ENCODE results near the gene RIPOR1. TPM values are rescaled to one million over a fixed set of nuclear protein-coding genes. Genes with fewer than 3 reads are reported as not detected.

Gene RIPOR1
- polyA plus RNA-seq, 1 donor, result 18.9 TPM

DNA sequence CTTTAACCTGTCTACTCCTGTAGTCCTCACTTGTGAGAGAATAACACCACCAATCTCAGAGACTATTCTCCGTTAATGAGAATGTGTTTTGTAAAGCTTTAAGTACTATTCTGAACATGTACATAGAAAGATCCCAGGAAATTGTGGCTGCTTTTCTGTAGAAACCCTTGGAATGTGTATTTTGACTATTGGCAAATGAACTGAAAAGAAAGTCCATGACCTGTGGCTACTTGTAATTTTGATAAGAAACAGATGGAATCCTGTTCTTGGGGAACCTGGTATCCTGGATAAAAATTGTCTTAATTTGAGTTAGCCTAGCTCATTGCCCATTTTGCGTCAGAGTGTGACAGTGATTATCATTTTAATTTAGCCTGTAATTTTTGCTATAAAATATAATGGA is 42.8 kb downstream of the RIPOR1 start:
- Histone ChIP-seq H3K36me3 (ENCODE audit: control insufficient read depth, insufficient read depth, low read length) (peaks cover 32% of the 10 kb centered on the region), H3K27ac (ENCODE audit: low read length) (no peak overlapping the region), H3K27me3 (ENCODE audit: control insufficient read depth, insufficient read depth, low read length) (no peaks in the 10 kb centered on the region), H3K9me3 (ENCODE audit: control insufficient read depth, low read depth, low read length) (no peaks in the 10 kb centered on the region), H3K4me1 (ENCODE audit: control insufficient read depth, insufficient read depth, low read length) (no peaks in the 10 kb centered on the region), H3K4me3 (ENCODE audit: low read length) (no peak overlapping the region)
- no CpG with 5 or more reads among the region's 2 CpGs for whole genome bisulfite sequencing (ENCODE audit: insufficient coverage, low lambda C conversion rate)
- no peak for DNase-seq

DNA sequence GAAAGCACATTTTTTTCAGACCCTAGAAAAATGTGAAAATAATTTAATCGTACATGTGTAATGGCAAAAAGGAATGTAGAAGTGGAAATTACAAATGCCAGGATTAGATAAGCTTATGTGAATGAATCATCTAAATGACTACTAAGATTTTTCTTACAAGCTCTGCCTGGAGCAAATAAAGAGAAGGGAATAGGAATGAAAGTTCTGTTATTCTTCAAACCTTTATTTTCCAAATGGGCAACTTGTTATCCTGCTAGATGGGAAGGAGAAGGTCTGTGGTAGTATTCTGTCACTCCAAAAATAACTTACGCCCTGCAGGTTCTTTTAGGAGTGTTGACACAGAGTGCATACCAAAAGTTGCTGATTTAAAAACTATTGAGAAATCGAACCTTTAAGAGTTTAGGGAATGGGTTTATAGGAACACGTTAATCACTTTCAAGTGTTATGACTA is 43.4 kb downstream of the RIPOR1 start:
- 93% methylated on average over 2 of the region's 4 CpGs for WGBS (ENCODE audit: insufficient coverage, low lambda C conversion rate)
- H3K4me3 ChIP-seq (ENCODE audit: low read length), result no peak overlapping the region
- no peaks in the 10 kb centered on the region for H3K9me3 ChIP-seq (ENCODE audit: control insufficient read depth, low read depth, low read length)
- H3K4me1 ChIP-seq (ENCODE audit: control insufficient read depth, insufficient read depth, low read length), result no peaks in the 10 kb centered on the region
- H3K27ac ChIP-seq (ENCODE audit: low read length), result no peak overlapping the region
- peaks cover 32% of the 10 kb centered on the region for H3K36me3 ChIP-seq (ENCODE audit: control insufficient read depth, insufficient read depth, low read length)
- no peaks in the 10 kb centered on the region for H3K27me3 ChIP-seq (ENCODE audit: control insufficient read depth, insufficient read depth, low read length)
- DNase-seq, result no peak

DNA sequence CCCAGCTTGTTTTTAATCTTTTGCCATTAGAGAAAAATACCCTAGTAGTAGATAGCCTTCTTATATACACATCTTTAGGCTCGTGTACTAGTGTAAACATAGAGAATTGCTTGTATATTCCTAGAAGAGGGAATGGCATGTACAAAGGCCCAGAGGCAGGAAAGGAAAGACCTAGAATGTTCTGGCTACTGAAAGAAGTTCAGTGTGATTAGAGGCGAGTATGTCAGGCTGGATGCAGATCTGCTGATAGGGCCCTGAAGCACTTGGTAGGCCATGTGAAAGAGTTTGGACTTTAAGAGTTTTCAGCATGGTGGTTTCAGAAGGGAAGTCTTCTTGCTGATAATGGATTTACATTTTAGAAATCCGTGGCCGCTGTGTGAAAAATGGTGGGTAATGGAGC is 51.1 kb downstream of the RIPOR1 start:
- no peak for DNase-seq
- Histone ChIP-seq H3K4me3 (ENCODE audit: low read length) (no peak overlapping the region), H3K9me3 (ENCODE audit: control insufficient read depth, low read depth, low read length) (no peaks in the 10 kb centered on the region), H3K27me3 (ENCODE audit: control insufficient read depth, insufficient read depth, low read length) (no peaks in the 10 kb centered on the region), H3K27ac (ENCODE audit: low read length) (no peak overlapping the region), H3K36me3 (ENCODE audit: control insufficient read depth, insufficient read depth, low read length) (peaks cover 15% of the 10 kb centered on the region), H3K4me1 (ENCODE audit: control insufficient read depth, insufficient read depth, low read length) (no peaks in the 10 kb centered on the region)
- 100% methylated on average over 2 of the region's 4 CpGs for WGBS (ENCODE audit: insufficient coverage, low lambda C conversion rate)

DNA sequence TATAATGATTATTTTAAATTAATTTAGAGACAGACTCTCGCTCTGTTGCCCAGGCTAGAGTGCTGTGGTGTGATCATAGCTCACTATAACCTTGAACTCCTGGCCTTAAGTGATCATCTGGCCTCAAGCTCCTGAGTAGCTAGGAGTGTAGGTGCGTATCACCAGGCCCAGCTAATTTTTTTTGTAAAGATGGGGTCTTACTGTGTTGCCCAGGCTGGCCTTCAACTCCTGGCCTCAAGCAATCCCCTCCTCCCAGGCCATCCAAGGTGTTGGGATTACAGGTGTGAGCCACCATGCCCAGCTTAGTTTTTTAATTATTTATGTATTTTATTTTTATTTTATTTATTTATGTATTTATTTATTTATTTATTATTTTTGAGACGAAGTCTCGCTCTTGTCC is 51.6 kb downstream of the RIPOR1 start:
- no peaks in the 10 kb centered on the region for H3K27me3 ChIP-seq (ENCODE audit: control insufficient read depth, insufficient read depth, low read length)
- 100% methylated on average over 2 of the region's 4 CpGs for WGBS (ENCODE audit: insufficient coverage, low lambda C conversion rate)
- peaks cover 10% of the 10 kb centered on the region for H3K36me3 ChIP-seq (ENCODE audit: control insufficient read depth, insufficient read depth, low read length)
- H3K9me3 ChIP-seq (ENCODE audit: control insufficient read depth, low read depth, low read length), result no peaks in the 10 kb centered on the region
- no peaks in the 10 kb centered on the region for H3K4me1 ChIP-seq (ENCODE audit: control insufficient read depth, insufficient read depth, low read length)
- DNase-seq, result no peak
- H3K27ac ChIP-seq (ENCODE audit: low read length), result no peak overlapping the region
- H3K4me3 ChIP-seq (ENCODE audit: low read length), result no peak overlapping the region

DNA sequence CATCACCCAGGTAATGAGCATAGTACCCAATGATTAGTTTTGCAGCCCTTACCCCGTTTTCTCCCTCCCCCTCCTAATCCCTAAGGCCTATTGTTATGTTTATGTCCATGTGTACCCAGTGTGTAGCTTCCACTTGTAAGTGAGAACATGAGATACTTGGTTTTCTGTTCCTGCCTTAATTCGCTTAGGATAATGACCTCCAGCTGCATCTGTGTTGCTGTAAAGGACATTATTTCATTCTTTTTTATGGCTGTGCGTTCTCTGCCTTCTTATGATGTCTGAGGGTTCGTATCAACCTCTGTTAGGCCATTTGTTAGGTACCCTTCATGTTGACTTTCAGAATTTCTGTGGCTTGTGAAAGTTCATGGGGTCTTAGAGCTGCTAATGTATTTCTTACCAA is 64.7 kb downstream of the RIPOR1 start:
- peaks cover 10% of the 10 kb centered on the region for H3K36me3 ChIP-seq (ENCODE audit: control insufficient read depth, insufficient read depth, low read length)
- no peak for DNase-seq
- WGBS (ENCODE audit: insufficient coverage, low lambda C conversion rate), result no CpG with 5 or more reads among the region's 4 CpGs
- H3K27me3 ChIP-seq (ENCODE audit: control insufficient read depth, insufficient read depth, low read length), result no peaks in the 10 kb centered on the region
- no peaks in the 10 kb centered on the region for H3K9me3 ChIP-seq (ENCODE audit: control insufficient read depth, low read depth, low read length)
- no peak overlapping the region for H3K27ac ChIP-seq (ENCODE audit: low read length)
- H3K4me3 ChIP-seq (ENCODE audit: low read length), result no peak overlapping the region
- no peaks in the 10 kb centered on the region for H3K4me1 ChIP-seq (ENCODE audit: control insufficient read depth, insufficient read depth, low read length)

DNA sequence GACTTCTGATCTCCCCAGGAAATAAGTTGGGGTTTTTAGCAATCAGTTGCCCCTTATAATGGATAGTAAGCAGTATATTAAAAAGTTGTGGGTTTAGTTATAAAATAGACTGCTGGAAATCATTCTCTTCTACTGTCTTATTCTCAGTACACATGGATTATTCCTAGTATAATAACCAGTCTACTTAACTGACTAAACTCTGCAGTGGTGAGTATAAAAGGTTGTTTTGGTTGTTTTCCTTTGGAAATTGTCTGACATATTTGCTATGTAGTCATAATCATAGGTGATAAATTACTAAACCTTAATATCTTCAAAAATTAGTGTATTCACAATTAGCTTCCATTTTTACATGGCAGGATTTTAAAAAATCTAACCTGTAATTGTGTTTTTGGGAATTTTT is 65.1 kb downstream of the RIPOR1 start:
- DNase-seq, result no peak
- Histone ChIP-seq H3K27me3 (ENCODE audit: control insufficient read depth, insufficient read depth, low read length) (no peaks in the 10 kb centered on the region), H3K36me3 (ENCODE audit: control insufficient read depth, insufficient read depth, low read length) (peaks cover 10% of the 10 kb centered on the region), H3K27ac (ENCODE audit: low read length) (no peak overlapping the region), H3K4me1 (ENCODE audit: control insufficient read depth, insufficient read depth, low read length) (no peaks in the 10 kb centered on the region), H3K4me3 (ENCODE audit: low read length) (no peak overlapping the region), H3K9me3 (ENCODE audit: control insufficient read depth, low read depth, low read length) (no peaks in the 10 kb centered on the region)

DNA sequence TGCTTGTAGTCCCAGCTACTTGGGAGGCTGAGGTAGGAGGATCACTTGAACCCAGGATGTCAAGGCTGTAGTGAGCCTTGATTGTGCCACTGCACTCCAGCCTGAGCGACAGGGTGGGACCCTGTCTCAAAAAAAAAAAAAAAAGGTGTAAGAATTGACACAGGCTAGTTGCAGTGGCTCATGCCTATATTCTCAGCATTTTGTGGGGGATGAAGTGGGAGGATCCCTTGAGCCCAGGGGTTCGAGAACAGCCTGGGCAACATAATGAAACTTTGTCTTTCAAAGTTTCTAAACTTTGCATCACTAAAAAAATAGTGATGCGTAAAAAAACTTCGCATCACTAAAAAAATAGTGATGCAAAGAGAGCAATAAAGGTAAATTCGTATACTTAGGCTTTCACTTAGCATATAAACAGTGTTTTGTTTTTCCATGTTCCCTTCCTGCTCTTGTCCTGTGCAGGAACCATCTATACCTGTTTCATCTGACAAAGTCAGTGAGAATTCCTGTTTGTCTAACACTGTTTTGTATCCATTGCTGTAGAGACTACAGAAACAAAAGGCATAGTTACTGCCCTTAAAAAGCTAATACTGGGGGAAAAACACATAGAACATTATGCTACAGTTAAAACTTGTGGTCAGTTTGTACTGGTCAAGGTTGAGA is 65.8 kb downstream of the RIPOR1 start:
- Histone ChIP-seq H3K4me3 (ENCODE audit: low read length) (no peak overlapping the region), H3K27me3 (ENCODE audit: control insufficient read depth, insufficient read depth, low read length) (no peaks in the 10 kb centered on the region), H3K36me3 (ENCODE audit: control insufficient read depth, insufficient read depth, low read length) (peaks cover 10% of the 10 kb centered on the region), H3K9me3 (ENCODE audit: control insufficient read depth, low read depth, low read length) (no peaks in the 10 kb centered on the region), H3K4me1 (ENCODE audit: control insufficient read depth, insufficient read depth, low read length) (no peaks in the 10 kb centered on the region), H3K27ac (ENCODE audit: low read length) (no peak overlapping the region)
- 89% methylated on average over 3 of the region's 5 CpGs for WGBS (ENCODE audit: insufficient coverage, low lambda C conversion rate)
- DNase-seq, result no peak

DNA sequence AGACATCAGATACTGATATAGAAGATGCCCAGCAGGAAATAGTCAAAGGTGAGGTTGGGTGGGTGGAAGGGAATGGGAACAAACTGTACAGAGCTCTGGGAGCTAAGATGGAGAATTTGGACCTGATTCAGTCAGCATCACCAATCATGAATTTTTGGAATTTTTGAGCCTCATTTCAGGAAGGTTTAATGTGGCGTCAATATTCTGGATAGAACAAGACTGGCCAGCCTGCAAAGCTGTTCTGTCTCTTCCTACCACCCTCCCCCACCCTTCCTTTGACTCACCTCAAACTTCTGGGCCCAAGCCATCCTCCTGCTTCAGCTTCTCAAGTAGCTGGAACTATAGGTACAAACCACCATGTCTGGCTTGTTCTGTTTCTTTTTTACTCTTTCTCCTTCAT is 66.3 kb downstream of the RIPOR1 start:
- Histone ChIP-seq H3K27ac (ENCODE audit: low read length) (no peak overlapping the region), H3K27me3 (ENCODE audit: control insufficient read depth, insufficient read depth, low read length) (no peaks in the 10 kb centered on the region), H3K4me1 (ENCODE audit: control insufficient read depth, insufficient read depth, low read length) (no peaks in the 10 kb centered on the region)

More for the DNA sequence above, 66.3 kb downstream of the RIPOR1 start:
- peaks cover 5% of the 10 kb centered on the region for H3K36me3 ChIP-seq (ENCODE audit: control insufficient read depth, insufficient read depth, low read length)
- H3K4me3 ChIP-seq (ENCODE audit: low read length), result no peak overlapping the region
- DNase-seq, result no peak
- no peaks in the 10 kb centered on the region for H3K9me3 ChIP-seq (ENCODE audit: control insufficient read depth, low read depth, low read length)
- no CpG with 5 or more reads among the region's 1 CpG for whole genome bisulfite sequencing (ENCODE audit: insufficient coverage, low lambda C conversion rate)

Other genes with a start within 250 kb of the RIPOR1 start
- gene PLEKHG4, start 249.3 kb upstream of the RIPOR1 start, polyA plus RNA-seq, result 9.2 TPM
- 0.40 TPM for gene KCTD19, start 202.1 kb upstream of the RIPOR1 start, polyA plus RNA-seq
- gene LRRC36, start 202.0 kb upstream of the RIPOR1 start, polyA plus RNA-seq, result 2.5 TPM
- gene TPPP3, start 135.3 kb upstream of the RIPOR1 start, polyA plus RNA-seq, result 57.2 TPM
- 6.9 TPM for gene ZDHHC1, start 112.4 kb upstream of the RIPOR1 start, polyA plus RNA-seq
- 5.8 TPM for gene HSD11B2, start 97.7 kb upstream of the RIPOR1 start, polyA plus RNA-seq
- gene ATP6V0D1, start 47.7 kb upstream of the RIPOR1 start, polyA plus RNA-seq, result 93.1 TPM
- gene AGRP, start 45.3 kb upstream of the RIPOR1 start, polyA plus RNA-seq, result 0.13 TPM
- gene CTCF, start 33.7 kb downstream of the RIPOR1 start, polyA plus RNA-seq, result 43.6 TPM
- 2.6 TPM for gene CARMIL2, start 116.3 kb downstream of the RIPOR1 start, polyA plus RNA-seq
- 28.0 TPM for gene ACD, start 131.4 kb downstream of the RIPOR1 start, polyA plus RNA-seq
- 1.6 TPM for gene PARD6A, start 132.1 kb downstream of the RIPOR1 start, polyA plus RNA-seq
- gene ENKD1, start 137.9 kb downstream of the RIPOR1 start, polyA plus RNA-seq, result 12.1 TPM
- gene C16orf86, start 138.0 kb downstream of the RIPOR1 start, polyA plus RNA-seq, result 1.4 TPM
- 6.4 TPM for gene GFOD2, start 190.5 kb downstream of the RIPOR1 start, polyA plus RNA-seq